ENCODE data around the gene NAGPA.

Gene NAGPA

DNA sequence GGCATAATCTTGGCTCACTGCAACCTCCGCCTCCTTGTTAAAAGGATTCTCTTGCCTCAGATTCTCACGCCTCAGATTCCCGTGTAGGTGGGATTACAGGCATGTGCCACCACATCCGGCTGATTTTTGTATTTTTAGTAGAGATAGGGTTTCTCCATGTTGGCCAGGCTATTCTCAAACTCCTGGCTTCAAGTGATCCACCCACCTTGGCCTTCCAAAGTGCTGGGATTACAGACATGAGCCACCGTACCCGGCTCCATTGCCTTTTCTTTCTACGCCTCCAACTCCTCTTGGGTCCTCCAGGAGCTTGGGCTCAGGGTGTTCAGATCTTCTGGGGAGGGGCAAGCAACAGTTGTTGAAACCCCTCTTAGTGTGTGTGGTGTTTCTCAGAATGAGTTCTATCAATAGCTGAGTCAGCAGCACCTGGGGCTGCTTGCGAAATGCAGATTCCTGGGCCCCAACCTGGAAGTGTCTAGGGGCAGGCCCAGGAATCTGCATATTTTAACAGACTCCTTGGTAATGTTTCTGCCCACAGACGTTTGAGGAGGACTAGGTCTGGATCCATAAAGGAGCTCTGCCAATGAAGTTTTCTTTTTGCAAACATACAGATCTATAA is 44.2 kb downstream of the NAGPA start:
- H3K4me3 ChIP-seq (replicated peaks; ENCODE audit: low read depth, low read length) = no peak overlapping the region
- no peak for DNase-seq (ENCODE audit: extremely low read depth, low read depth)
- TF ChIP-seq, protein P1, sequence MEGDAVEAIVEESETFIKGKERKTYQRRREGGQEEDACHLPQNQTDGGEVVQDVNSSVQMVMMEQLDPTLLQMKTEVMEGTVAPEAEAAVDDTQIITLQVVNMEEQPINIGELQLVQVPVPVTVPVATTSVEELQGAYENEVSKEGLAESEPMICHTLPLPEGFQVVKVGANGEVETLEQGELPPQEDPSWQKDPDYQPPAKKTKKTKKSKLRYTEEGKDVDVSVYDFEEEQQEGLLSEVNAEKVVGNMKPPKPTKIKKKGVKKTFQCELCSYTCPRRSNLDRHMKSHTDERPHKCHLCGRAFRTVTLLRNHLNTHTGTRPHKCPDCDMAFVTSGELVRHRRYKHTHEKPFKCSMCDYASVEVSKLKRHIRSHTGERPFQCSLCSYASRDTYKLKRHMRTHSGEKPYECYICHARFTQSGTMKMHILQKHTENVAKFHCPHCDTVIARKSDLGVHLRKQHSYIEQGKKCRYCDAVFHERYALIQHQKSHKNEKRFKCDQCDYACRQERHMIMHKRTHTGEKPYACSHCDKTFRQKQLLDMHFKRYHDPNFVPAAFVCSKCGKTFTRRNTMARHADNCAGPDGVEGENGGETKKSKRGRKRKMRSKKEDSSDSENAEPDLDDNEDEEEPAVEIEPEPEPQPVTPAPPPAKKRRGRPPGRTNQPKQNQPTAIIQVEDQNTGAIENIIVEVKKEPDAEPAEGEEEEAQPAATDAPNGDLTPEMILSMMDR (IDR thresholded peaks at IDR 0.05; ENCODE audit: low read depth, low read length, missing control alignments) = no peak

DNA sequence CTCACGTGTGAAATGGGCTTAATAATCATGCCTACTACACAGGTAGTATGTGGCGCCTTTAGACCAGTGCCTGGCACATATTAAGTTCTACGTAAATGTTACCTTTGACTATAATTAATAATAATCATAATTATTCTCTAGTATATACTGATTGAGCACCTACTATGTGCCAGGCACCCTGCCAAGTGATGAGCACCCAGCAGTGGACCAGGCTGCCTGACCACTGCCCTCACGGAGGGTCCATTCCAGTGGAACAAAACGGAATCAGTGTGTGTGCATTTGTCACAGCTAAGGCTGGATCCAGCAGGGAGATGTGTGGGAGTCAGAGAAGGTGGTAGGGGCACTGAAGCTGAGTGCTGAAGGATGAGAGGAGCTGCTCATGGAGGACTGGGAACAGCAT is 45.1 kb downstream of the NAGPA start:
- TF ChIP-seq, protein P1 (IDR thresholded peaks at IDR 0.05; ENCODE audit: low read depth, low read length, missing control alignments) = no peak
- no peak for DNase-seq (ENCODE audit: extremely low read depth, low read depth)
- H3K4me3 ChIP-seq (replicated peaks; ENCODE audit: low read depth, low read length) = no peak overlapping the region

DNA sequence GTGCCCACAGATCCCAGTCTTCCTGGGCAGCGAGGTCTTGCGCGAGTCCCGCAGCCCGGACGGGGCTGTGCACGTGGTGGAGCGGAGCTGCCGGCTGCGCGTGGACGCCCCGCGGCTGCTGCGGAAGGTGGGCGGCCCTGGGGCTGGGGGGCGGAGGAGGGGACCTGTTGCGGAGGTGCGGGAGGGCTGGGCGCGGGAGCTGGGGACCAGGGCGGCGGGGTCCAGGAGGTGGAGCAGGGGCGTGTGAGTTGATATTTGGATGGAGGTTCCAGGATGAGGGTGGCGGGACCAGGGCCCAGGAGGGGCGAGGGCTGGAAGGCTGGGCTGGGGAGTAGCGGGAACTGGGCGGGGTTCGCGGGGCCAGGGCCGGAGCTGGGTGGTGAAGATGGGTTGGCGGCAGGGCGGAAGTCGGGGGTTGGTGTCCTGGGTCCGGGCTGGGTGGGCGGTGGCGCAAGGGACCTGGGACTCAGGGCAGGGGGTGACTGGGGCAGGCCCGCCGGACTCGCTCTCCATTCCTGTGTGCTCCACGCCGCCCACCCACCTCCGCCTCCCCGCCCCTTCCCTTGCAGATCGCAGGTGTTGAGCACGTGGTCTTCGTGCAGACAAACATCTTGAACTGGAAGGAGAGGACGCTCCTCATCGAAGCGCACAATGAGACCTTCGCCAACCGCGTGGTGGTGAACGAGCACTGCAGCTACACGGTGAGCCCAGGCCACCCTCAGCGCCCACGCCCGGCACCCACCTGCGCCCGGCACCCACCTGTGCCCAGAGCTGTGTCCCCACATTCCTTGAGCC is 46.0 kb downstream of the NAGPA start:
- TF ChIP-seq, protein P1 (IDR thresholded peaks at IDR 0.05; ENCODE audit: low read depth, low read length, missing control alignments) = no peak
- H3K4me3 ChIP-seq (replicated peaks; ENCODE audit: low read depth, low read length) = no peak overlapping the region
- no peak for DNase-seq (ENCODE audit: extremely low read depth, low read depth)

DNA sequence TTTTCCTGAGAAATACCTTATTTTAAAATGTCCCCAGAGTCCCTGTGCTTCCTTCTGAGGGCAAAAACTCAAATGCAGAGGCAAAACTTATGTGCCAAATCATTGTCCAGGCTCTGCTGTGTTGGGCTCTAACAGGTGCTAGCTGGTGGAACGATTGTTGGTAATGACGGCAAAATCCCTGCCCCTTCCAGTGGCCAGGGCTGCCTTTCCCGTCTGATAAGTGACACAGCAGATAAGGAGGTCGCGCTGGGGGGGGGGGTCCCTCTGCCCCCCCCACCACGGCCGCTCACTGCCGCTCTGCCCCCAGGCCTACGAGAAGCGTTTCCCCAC is 46.5 kb downstream of the NAGPA start:
- no peak overlapping the region for H3K4me3 ChIP-seq (replicated peaks; ENCODE audit: low read depth, low read length)
- DNase-seq (ENCODE audit: extremely low read depth, low read depth) = no peak
- TF ChIP-seq, protein P1 (IDR thresholded peaks at IDR 0.05; ENCODE audit: low read depth, low read length, missing control alignments) = no peak

DNA sequence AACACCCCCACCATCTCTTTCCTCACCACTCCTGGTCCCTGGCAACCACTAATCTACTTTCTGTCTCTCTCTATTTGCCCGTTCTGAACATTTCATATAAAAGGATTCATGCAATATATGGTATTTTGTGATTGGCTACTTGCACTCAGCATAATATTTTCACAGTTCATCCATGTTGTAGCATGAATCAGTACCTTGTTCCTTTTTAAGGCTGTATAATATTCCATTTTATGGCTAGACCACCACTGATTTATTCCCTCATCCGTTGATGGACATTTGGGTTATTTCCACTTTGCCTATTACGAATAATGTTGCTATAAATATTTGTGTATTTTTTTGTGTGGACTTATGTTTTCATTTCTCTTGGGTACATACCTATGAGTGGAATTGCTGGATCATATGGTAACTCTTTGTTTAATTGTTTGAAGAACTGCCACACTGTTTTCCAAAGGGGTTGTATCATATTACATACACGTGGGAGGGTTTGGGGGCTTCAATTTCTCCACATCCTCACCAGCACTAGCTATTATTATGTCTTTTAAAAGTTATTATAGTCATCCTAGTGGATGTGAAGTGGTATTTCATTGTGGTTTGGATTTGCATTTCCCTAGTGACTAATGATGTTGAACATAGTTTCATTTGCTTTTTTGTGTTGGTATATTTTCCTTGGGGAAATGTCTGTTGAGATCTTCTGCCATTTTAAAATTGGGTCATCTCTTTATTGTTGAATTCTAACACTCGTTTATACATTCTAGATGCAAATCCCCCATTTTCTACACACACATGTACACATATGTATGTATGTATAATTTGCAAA is 49.4 kb downstream of the NAGPA start:
- TF ChIP-seq, protein P1 (IDR thresholded peaks at IDR 0.05; ENCODE audit: low read depth, low read length, missing control alignments) = no peak
- no peak for DNase-seq (ENCODE audit: extremely low read depth, low read depth)
- H3K4me3 ChIP-seq (replicated peaks; ENCODE audit: low read depth, low read length) = no peak overlapping the region

DNA sequence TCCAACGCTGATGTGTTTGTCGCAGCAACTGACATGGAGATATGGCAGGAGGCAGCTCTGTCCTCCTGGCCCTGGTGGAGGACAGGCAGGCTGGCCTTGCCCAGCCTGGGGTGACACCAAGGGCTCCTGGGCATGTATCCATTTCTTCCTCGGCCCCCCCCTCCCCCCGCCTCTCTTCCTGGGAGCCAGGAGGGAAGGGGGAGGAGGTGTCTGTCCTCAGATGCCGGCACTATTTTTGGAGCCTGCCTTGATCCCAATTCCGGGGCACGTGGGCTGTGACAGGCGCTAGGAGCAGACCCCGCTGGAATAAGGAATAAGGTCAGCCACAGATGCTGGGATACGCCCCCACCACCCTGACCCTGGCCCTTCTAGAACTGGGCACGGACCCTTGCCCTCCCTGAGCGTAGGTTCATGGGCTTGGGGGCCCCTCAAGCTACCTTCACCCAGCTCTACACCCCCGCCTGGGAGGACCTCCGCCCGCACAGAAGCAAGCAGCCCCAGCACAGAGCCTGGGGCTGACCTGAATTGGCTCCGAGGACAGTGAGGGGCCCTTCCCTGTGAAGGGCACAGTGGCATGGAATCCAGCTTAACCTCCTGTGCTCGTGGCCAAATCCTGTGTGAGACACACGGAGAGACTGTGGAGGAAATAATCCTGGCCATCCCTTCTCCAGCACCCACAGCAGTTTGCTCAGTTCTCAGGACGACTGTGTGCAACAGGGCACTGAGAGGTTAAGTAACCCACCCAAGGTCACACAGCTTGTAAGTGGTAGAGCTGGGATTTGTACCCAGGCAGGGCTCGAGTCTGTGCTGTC is 51.5 kb downstream of the NAGPA start:
- no peak overlapping the region for H3K4me3 ChIP-seq (replicated peaks; ENCODE audit: low read depth, low read length)
- no peak for DNase-seq (ENCODE audit: extremely low read depth, low read depth)
- TF ChIP-seq, protein P1 (IDR thresholded peaks at IDR 0.05; ENCODE audit: low read depth, low read length, missing control alignments) = no peak

Measured in HFF-Myc (cell line).